ENCODE results near the gene DNAJC18.

The DNAJC18 gene

DNA sequence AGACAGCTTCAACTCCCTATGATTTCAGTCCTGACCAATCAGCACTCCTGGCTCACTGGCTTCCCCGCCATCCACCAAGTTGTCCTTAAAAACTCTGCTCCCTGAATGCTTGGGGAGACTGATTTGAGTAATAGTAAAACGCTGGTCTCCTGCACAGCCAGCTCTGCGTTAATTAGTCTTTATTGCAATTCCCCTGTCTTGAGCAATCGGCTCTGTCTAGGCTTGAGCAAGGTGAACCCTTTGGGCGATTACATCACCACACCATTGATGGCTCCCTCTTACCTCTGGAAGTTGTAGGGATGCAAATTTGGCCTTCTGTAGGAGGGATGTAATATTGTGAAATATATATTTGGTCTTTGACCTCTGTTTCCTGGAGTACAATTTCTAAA, 53.3 kb downstream of the DNAJC18 start:
- DNase-seq, result peak; percentile 32

DNA sequence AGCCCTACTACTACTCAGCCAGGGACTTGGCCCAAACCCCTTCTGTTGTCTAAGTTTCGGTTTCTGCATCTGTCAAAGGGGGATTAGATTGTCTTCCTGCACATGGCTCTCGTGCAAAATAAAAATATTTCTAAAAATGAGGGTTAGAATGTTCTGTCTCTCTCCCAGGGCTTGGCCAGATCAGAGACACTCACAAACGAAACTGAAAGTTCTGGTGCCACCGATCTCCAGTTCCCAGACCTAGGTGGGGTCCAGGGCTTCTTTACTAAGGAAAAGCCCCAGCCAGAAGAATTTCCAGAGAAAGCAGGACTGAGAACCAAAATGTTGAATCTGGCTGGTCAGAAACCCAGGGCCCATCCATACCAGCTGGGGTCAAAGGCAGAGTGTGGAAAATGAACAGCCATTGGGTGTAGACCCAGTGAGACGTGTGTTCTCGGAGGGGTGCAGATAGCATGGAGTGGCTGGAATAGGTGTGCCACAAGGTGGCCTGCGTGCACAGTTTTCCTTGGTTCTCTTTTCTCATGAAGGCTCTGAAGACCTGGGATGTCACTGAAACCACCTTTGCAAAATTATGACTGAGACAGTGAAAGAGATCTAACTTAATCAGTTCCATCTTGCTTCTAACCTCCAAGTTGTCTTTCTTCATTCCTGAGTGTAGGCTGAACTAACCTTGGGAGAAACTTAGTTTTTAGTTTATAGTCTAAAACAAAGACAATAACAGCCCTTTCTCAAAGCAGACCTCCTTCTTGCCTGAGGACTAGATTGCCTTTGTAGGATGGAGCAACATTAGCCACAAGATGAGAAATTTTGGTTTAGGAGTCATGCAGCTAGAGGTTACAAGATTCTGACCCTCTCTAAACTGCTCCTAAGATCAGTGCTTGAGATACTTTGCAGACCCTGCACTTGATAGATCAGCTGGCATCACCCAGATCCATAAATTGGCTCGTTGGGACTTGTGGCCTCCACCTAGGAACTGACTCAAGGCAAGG, 54.0 kb downstream of the DNAJC18 start:
- peak; percentile 58 for DNase-seq

DNA sequence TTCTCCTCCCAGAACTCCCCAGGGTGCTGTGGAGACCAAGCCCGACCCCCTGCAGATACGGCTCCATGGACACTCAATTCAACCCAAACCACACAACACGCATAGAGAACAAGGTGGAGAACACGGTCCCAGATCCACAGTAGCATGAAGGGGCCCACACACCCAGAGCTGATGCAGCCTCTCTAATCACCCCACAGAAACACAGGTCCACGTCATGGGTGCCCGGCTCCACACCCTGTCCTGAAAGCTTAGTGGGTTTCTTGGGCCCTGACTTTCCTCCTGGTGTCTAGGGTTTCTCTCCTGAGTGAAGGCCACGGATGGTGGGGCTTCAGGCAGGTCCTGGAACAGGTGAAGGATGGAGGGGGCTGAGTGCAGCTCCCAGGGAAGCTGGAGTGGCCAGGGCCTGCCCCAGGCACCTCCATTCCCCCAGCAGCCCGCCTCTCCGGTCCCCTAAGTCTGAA, 54.7 kb downstream of the DNAJC18 start:
- DNase-seq, result no peak

DNA sequence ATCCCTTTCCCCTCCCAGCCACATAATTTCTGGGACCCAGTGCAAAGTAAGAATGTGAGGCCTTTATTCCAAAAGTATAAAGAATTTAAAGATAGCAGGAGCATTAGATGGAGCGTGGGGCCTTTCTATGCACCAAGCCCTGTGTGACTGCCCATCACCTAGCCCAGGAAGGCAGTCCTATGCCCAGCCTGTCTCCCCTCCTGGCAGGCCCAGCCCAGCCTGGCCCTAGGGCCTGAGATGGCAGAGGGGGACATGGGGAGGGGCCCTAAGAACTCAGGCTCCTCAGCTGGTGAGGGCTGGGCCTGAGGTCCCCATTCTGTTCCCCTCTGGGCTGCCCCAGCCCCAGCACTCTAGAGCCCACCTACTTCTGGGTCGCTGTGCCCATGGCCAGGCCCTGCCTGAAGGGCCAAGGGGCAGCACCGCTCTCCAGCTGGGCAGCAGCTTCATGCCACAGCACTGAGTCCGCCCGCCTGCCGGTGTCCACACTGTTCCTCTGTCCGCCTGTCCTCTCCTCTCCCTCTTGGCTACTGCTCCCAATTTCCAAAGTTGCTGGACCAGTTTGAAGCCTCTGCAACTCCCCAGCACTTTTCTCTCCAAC, 55.2 kb downstream of the DNAJC18 start:
- no peak for DNase-seq

DNA sequence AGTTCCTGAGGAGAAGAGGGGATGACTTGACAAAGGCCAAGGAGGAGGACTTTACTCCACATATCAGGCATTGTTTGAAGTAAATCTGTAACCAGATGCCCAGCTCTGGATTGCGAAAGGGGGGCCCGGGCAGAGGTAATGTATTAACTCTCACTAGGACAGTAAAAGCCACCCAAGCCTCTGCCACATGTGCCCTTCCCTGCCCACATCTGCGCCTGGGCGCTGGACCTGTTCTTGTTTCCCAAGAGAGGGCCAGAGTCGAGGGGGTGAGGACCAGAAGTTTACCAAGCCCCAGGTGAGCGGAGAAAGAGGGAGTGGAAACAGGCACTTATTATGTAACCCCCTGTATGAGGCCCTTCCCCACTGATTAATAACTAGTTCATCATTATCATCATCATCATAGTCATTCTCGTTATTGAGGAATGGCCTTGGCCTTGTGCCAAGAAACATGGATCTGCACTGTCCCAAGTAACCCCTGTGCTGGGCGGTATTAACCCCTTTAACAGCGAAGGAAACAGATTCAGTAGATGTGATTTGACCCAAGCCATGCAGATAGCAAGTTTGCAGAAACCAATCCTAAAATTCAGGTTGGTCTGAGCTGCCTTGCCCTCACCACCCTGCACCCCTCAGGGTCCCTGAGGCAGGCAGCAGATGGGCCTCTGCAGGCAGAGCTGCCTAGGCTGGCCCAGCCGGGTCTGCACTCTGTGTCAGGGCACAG, 55.9 kb downstream of the DNAJC18 start, which contains the start of gene SLC23A1:
TSS of gene SLC23A1 (minus strand) at position 23 of the 718 bp plus-strand sequence. CDS start 44 bp downstream, outside the sequence.
- DNase-seq, result peak; percentile 33

DNA sequence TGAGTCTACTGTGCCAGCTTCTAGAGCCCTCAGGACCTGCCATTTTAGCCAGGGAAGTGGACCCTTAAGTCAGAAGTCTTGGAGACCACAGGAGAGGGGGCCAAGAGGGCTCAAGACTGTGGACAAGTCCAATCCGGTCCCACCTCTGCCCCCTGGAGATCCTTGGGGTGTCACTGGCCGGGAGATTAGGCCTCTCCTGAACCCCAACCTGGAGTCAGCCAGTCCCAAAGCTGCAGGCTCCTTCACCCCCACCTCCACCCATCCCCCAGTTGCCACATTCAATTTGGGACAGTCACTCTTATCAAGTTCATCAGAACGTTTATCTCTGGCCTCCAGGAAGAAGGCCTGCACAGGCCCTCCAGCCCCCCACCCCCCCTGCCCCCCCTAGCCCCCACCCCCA, 56.5 kb downstream of the DNAJC18 start:
- no peak for DNase-seq

DNA sequence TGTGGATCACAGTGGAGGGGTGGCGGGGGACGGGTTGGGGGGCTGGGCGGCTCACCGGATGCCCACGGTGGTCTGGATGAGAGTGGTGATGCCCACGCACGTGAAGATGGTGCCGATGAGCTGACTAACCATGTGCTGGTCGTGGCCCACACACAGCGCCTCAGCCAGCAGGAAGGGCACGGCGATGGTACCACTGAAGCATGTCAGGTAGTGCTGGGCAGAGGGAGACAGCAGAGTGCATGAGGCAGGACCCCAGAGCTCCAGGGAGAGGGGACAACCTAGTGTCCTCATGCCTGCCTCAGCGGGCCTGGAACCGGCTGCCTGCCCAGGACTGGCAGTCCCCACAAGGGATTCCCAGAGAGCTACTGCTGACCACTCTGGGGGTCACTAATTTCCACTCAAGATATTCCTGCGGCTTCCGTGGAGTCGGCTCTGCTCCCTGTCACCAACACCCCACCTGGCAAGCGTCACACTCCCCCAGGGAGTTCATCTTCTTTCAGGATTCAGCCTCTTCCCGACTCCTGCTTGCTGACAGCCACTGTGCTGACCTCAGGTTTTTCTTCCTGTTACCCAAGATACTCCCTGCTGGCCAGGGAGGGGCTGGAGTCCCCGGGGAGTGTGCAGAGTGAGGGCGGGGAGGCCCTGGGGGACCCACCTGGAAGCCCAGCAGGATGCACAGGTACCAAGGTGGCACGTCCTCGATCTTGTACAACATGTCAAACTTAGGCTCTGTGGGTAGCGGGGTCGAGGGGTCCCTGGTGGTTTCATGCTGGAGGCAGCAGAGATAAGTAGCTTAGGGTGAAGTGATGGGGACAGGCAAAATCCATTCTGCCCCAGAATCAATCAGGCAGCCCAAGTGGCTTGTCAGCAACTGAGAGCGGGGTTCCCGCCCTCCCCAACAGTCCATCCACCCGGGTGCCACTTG, 57.2 kb downstream of the DNAJC18 start:
- no peak for DNase-seq

DNA sequence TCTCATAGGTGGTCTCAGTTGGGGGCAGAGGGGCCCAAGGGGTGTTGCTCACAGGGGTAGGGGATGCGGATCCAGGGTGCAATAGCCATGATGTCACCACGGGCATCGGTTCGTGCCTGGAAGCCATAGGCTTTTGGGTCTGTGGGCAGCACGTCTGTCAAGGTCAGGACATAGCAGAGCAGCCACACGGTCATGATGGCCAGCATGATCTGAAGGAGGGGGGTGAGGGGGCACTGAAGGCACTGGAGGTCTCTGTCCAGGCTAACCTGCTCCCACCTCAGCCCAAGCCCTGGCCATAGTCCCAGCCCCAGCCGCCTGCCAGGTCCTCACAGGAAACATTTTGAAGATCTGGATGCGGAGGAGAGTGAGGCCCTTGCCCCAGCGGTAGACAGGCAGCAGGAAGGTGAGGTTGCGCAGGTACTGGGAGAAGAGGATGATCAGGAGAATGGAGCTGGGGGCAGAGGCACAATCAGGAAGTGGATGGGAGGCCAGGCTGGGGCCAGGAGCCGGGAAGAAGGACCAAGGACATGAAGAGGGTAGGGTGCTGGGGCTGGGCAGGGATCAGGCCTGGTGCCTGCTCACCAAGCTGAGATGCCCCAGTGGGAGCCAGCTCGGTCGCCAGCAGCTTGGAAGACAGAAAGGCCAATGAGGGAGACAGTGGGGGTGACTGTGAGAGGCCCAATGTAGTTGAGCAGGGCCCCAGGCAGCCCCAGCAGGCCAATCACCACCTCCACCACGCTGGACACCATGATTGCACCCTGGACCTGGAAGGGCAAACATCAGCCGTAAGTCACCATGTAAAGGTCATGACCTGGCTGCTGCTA, 59.5 kb downstream of the DNAJC18 start:
- no peak for DNase-seq

DNA sequence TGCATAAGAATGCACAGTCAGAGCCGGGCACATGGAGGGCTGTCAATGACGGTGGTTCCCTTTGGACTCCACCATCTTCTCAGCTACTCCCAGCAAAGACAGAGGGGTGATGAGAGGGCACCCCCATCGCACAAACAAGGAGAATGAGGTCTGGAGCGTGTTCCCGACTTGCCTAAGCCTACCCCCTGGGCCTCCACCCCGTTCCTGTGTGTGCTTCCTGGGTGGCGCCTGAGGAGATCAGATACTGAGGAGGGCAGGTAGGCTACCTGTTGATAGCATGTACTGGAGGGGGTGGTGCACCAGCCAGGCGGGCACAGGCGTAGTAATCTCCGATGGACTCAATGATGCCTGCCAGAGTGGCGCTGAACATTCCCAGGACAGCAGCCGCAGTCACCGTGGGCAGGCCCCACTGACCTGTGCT, 60.4 kb downstream of the DNAJC18 start:
- DNase-seq, result no peak

DNA sequence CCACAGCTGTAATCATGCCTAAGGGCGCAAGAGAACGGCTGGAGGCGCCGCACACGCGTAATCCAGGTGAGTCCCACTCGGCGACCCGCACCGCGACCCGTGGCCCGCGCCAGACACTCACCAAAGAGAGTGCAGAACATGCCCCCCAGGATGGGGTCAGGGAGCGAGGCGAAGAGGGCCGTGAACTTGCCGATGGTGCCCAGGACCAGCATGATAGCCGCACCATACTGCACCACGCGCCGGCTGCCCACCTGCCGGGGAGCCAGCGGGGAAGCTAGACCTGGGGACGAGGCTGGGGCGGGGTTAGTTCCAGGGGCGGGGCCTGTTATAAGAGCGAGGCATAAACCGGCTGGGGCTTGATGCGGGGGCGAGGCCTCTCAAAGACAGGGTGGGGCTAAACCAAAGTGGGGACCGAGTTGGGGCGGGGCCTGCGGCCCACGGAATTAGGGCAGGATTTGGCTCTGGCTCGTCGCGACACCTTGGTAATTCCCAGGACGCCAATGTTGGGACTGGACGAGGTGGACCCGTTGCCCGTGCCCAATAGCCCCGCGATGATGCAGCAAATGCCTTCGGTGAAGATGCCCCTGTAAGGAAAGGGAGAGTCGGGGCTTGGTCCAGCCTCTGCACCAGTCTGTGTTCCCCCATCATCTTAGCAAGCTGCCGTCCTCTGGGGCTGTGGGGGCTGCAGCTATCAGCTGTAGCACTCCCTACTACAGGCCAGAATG, 61.1 kb downstream of the DNAJC18 start:
- DNase-seq, result no peak

DNA sequence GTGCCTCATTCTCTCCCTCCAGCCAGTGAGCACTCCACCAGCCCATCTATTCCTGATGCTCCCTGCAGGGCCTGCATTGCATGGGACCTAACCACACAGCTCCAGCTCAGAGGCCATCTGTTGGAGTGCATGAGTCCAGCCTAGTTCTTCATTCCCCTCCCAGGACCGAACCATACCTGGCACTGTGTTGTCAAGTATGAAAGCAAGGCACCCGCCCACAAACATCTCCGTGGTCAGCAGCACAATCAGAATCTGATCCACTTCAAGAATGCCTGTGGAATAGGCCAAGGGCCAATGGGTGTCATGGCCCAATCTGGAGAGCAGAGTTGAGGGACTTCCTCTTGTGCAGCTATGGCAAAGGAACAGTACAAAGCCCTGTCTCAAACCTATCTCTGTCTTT, 62.1 kb downstream of the DNAJC18 start:
- no peak for DNase-seq

DNA sequence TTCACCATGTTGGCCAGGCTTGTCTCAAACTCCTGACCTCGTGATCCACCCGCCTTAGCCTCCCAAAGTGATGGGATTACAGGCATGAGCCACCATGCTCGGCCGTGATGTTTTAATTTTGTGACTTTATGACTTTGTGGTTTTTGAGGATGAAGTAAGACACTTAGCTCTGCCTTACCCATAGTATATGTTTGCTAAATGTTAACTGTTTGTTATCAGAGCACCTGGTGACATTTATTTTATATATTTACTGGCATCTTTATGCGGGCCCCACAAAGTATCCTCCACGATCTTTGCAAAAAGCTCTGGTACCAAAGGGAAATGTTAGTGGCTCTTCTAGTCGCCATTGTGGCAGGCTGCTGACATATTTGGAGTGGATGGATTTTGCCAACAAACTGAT, 63.0 kb downstream of the DNAJC18 start:
- DNase-seq, result no peak

DNA sequence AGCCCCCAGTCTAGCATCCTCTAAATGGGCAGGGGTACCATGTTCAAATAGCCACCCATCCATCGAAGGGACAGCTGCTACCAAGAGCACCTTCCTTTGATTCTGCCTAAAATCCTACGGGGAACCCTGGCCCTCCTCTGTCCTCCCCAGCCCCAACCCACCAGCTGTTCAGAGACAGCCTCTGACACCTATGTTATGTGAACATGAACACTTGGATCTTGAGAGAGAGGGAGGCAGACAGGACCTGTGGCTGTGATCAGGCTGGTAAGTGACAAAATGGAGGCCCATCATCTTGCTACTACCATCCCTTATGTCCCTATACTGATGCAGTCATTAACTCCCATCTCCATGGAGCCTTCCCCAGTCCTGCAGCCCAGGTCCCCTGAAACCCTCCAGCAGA, 64.4 kb downstream of the DNAJC18 start:
- no peak for DNase-seq

DNA sequence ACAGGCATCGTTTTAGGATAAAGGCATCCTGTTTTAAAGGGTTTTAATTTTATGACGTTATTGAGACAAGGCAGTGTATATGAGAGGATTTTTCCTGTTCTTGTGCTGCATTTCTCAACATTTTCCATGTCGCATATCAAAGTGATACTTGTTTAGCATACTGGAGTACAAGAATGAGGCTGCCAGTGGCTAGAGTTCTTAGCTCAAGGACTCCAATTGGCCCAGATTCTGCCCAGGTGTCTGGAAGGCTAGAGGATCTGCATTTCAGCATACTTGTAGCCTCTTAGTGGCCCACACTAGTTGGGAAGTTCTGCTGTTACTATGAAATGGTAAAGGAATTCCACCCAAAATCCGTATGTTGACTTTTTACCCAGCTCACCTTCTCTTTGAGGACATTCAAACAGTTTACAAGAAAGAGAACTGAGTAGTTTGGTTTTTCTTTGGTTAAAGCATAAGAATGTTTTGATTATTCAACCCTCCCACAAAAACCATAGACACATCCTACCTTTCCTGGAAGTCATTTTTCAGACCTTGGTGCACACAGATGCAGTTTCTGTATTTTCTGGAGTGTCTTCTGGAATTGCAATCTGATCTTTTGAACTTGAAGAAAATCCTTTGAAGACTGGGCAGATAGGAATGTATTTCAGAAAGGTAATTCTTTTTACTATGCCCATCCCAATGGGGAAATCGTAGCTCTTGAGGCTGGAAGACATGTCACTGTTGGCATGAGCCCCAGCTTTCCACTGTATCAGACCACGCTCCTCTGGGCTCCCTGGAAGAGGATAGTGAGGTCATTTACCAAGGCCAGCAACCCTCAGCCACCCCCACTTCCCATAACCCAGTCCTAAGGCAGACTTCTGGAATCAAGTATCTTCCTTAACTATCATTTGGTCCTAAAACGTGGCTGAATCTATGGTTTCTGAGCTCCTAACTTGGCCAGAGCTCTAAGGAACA, 67.6 kb downstream of the DNAJC18 start:
- DNase-seq, result no peak

DNA sequence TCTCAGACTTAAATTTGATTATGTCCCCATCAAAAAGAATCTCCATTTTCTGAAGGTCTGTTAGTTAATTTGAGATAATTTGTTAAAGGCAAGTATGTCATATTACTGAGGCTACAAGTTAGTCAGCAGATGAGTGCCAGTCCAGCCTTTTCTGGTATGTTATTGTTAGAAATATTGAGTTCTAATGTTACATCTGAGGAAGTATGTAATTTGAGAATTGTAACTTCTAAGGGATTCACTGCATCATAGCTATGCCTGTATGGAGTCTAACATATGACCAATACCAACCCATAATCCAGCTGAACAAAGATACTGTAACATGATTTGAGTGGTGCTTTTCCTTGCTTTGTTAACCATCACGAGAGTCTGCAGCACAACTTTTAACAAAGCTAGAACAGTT, 70.1 kb downstream of the DNAJC18 start:
- DNase-seq, result no peak

DNA sequence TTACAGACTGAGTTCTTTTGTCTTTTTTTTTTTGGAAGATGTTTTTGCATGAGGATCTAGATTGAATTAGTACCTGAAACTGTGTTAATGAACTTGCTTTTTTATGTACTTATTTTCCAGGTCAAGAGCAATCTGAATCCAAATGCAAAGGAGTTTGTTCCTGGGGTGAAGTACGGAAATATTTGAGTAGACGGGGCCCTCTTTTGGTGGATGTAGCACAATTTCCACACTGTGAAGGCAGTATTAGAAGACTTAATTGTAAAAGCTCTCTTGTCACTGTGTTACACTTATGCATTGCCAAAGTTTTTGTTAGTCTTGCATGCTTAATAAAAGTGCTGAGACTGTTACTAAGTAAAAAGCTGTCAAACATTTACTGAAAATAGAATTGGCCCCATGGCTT, 70.7 kb downstream of the DNAJC18 start:
- DNase-seq, result peak; percentile 38

DNA sequence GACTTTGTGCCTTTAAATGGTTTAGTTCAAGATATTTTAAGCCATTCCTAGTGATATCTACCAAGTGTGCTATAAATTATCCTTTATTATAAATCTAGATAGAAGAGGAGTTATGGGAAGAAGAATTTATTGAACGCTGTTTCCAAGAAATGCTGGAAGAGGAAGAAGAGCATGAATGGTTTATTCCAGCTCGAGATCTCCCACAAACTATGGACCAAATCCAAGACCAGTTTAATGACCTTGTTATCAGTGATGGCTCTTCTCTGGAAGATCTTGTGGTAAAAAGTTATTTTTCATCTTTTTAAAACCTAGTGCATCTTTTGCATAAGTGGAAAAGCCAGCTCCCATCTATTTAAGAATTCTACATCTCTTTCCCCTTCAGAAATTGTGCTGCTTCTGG, 74.9 kb downstream of the DNAJC18 start:
- no peak for DNase-seq

DNA sequence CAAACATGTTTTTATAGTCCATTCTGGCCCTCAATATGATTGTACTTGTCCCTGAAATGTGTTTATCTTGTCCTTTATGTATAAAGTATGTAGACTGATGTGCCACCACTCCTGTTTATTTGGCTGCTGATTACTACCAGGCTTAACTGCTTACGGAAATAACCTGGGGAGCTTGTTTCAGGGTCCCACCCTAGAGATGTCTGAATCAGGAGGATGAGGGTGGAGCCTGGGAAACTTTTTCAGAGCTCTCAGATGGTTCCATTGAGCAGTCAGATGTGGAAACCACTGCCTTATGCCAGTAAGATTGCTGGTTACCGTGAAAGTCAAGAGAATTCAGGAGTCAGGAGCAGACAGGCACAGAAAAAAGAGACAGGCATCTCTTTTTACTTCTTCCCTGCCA, 75.4 kb downstream of the DNAJC18 start:
- no peak for DNase-seq

DNA sequence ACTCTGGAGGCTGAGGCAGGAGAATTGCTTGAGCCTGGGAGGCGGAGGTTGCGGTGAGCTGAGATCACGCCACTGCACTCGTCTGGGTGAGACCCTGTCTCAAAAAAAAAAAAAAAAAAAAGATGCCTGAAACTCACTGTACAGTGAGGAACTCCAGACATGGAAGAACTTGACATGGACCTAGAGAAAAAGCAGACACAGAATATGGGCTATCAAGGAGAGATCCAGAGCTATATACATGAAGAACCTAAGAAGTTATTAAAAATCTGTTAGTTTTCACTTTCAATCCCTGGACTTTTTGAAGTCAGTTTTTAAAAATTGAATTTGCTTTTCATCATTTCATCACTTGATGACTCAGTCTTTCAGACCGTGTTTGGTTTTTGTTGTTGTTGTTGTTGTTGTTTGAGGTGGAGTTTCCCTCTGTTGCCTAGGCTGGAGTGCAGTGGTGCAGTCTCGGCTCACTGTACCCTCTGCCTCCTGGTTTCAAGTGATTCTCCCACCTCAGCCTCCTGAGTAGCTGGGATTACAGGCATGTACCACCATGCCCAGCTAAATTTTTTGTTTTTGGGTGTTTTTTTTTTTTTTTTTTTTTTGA, 77.4 kb downstream of the DNAJC18 start:
- DNase-seq, result no peak

Data from hematopoietic multipotent progenitor cell treated with erythropoietin and hydrocortisone succinate and interleukin-3 and kit ligand, for 6 days (in vitro differentiated cells).